GM12891 (cell line): Measurements from ENCODE around the gene ZNF287. TPM values are rescaled to one million over a fixed set of nuclear protein-coding genes. Genes with fewer than 3 reads are reported as not detected.

Source experiments
- DNase-seq: peaks from one replicate; pipeline ENCODE4 v3.0.0; 2011; ENCODE audit warnings: low spot score; ENCODE audit not compliant: insufficient read length
- FAIRE-seq: peaks from 2 replicates; lab custom pipeline; 2011; peaks lifted over from hg19 to GRCh38; lab: Jason Lieb, UNC
- PAX5 ChIP-seq: IDR thresholded peaks from 2 replicates; pipeline ENCODE4 v1.6.1; 2011; ENCODE audit warnings: low read length, moderate library complexity, mild to moderate bottlenecking; ENCODE audit not compliant: insufficient read depth, severe bottlenecking
- POLR2A ChIP-seq: IDR thresholded peaks from 2 replicates; pipeline ENCODE4 v1.6.1; 2011; ENCODE audit warnings: low read depth, low read length, control low read depth
- POLR2AphosphoS5 ChIP-seq: IDR thresholded peaks from 2 replicates; pipeline ENCODE4 v1.6.1; 2011; ENCODE audit warnings: low read depth, low read length, control low read depth
- POU2F2 ChIP-seq: IDR thresholded peaks from 2 replicates; pipeline ENCODE4 v1.6.1; 2011; ENCODE audit warnings: low read depth, mild to moderate bottlenecking, control low read depth, low read length, moderate library complexity
- SPI1 ChIP-seq: IDR thresholded peaks from 2 replicates; pipeline ENCODE4 v1.6.1; 2011; ENCODE audit warnings: low read depth, low read length, control low read depth
- TAF1 ChIP-seq: IDR thresholded peaks from 2 replicates; pipeline ENCODE4 v1.6.1; 2011; ENCODE audit warnings: low read depth, low read length, control low read depth
- polyA plus RNA-seq: library from polyadenylated mRNA; unstranded; fragments of >200 nt; gene quantifications from one replicate; pipeline ENCODE4 v1.2.1, GENCODE V29; 2012; ENCODE audit warnings: low read depth, missing spikeins, inconsistent platforms; ENCODE audit not compliant: missing spikeins

Gene ZNF287
- 5.0 TPM for polyA plus RNA-seq

- no peak for TF ChIP-seq POLR2A
- TF ChIP-seq POU2F2 = no peak
- TF ChIP-seq TAF1 = no peak
- no peak for TF ChIP-seq PAX5
- no peak for TF ChIP-seq SPI1
- TF ChIP-seq POLR2AphosphoS5 = no peak
- DNase-seq = peak; percentile 98
- FAIRE-seq = peak; percentile 95
Observed at GRCh38 chr17:16568541-16569357, at the start of gene ZNF287. Gene ZNF287, minus strand, starts transcription at chr17:16569204. Its CDS starts 1,473 bp downstream, at chr17:16567731.

GRCh38 chr17:16617481-16618060 lies 48.6 kb upstream of the ZNF287 start:
- DNase-seq = no peak
- no peak for FAIRE-seq
- no peak for TF ChIP-seq POLR2A
- TF ChIP-seq PAX5 = no peak
- no peak for TF ChIP-seq SPI1
- TF ChIP-seq TAF1 = no peak
- no peak for TF ChIP-seq POU2F2
- TF ChIP-seq POLR2AphosphoS5 = no peak

DNA sequence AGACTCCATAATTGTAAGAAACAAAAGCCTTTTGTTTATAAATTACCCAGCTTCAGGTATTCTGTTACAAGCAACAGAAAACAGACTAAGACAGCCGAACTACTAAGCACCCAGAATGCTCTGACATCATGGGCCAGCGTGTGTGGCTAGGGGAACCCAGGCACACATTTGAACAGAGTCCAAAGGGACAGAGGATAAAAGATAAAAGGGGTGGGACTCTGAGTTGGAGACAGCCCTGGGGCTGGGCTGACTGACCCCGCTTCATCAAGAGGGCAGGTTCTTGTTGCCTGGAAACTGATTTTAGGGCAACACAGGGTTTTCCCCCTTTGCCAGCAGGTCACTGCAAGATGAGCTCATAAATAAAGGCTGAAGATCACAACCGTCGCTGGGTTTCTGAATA lies 30.5 kb upstream of the ZNF287 start:
- FAIRE-seq (no peak), DNase-seq (no peak)
- TF ChIP-seq POU2F2 (no peak), TAF1 (no peak), SPI1 (no peak), PAX5 (no peak), POLR2AphosphoS5 (no peak), POLR2A (no peak)

DNA sequence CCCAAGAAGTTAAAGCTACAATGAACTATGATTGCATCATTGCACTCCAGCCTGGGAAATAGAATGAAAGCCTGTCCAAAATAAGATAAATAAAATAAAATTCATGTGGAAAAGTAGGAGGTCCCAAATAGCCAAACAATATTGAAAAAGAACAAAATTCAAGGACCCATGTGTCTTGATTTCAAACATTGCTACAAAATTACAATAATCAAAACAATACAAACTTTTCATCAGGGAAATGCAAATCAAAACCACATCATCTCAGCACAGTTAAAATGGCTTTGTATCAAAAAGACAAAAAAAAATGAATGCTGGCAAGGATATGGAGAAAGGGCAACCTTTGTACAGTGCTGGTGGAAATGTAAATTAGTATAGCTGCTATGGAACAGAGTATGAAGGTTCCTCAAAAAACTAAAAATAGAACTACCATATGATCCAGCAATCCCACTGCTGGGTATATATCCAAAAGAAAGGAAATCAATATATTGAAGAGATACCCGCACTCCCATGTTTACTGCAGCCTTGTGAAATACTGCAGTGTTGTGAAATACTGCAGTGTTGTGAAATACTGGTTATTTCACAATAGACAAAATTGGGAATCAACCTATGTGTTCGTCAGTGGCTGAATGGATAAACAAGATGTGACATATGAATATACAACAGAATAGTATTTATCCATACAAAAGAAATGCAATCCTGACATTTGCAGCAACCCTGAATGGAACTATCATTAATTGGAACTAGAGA lies 24.5 kb upstream of the ZNF287 start:
- no peak for DNase-seq
- FAIRE-seq = no peak
- TF ChIP-seq PAX5 (no peak), TAF1 (no peak), POLR2A (no peak), SPI1 (no peak), POU2F2 (no peak), POLR2AphosphoS5 (no peak)

DNA sequence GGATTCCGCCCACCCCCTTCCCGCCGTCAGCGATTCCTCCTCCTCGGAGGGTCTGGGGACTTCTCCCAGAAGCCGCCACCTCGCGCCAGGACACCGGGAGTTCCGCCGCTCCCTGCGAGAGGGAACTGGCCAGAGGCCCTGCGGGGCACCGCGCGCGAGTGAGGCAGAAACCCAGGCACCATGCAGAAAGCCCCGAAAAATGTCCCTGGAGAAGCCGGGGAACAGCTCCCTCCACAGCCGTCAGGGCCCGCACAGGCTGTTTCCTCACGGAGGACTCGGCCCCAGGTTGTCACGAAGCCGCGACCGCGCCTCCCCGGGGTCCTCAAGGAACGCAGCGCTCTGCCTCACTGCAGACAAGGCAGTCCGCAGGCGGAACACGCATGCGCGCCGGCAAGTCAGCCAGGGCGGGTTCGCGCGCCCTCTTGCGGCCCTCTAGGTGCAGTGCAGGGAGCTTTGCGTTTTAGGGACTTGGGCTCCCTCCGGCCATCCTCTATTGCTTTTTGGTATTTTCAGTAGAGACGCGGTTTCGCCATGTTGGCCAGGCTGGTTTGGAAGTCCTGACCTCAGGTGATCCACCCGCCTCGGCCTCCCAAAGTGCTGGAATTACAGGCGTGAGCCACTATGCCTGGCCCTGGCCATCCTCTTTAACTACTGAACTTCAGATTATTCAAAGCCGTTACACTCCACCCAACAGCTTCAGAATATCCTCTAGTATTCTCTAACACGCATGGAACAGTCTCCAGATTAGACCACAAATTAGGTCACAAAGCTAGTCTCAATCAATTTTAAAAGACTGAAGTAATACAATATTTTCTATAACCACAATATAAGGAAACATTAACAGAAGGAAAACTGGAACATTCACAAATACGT lies 20.3 kb upstream of the ZNF287 start:
- FAIRE-seq = peak; percentile 93
- DNase-seq = peak; percentile 92
- no peak for TF ChIP-seq PAX5
- no peak for TF ChIP-seq POU2F2
- no peak for TF ChIP-seq POLR2A
- no peak for TF ChIP-seq TAF1
- TF ChIP-seq POLR2AphosphoS5 = no peak
- no peak for TF ChIP-seq SPI1

GRCh38 chr17:16585796-16586195 lies 16.8 kb upstream of the ZNF287 start:
- TF ChIP-seq POLR2A (no peak), POLR2AphosphoS5 (no peak), TAF1 (no peak), SPI1 (no peak)
- no peak for DNase-seq
- FAIRE-seq = no peak

DNA sequence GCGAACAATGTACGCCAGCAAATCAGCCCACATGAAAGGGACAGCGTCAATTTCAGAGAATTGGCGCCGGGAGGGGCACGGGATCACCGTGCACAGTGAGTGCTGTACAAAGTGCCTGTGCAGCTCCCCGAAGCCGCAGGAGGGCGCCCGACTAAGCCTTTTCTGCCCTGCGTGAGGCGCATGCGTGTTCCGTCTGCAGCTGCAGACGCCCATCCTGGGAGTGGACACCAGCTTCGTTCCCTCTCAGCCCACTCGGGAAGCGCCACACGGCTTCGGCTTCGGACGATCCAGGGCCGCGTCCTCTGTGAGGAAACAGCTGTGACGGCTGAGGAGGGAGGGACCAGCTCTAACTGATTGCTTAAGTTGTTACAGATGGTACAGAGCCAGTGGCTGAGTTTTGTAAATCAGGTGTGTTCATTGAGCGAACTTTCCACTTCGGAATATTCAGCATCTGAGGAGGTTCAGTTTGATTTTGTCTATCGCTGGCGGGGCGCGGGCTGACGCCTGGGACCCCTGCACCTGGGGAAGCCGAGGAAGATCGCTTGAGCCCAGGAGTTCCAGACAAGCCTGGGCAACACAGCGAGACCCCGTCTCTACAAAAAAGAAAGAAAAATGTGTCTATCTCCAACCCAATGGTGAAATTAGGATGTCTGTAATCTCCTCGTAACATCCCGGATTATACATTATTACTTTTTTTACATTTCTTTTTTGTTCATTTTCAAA lies 15.4 kb upstream of the ZNF287 start:
- FAIRE-seq (peak; percentile 89), DNase-seq (peak; percentile 66)
- TF ChIP-seq SPI1 (no peak), POLR2A (no peak), POLR2AphosphoS5 (no peak)

GRCh38 chr17:16583781-16584180 lies 14.8 kb upstream of the ZNF287 start:
- no peak for TF ChIP-seq POLR2AphosphoS5
- TF ChIP-seq POLR2A = no peak
- TF ChIP-seq TAF1 = no peak
- TF ChIP-seq PAX5 = no peak
- TF ChIP-seq SPI1 = no peak
- no peak for TF ChIP-seq POU2F2
- no peak for FAIRE-seq
- no peak for DNase-seq
